GM19025 (cell line): ENCODE results near the gene STAT4.

Experiments used
- ATAC-seq: cut with Tn5 transposase; IDR thresholded peaks from one replicate; pipeline ENCODE4 v1.9.1; 2021; ENCODE audit warnings: mild to moderate bottlenecking, low read depth, moderate library complexity; ENCODE audit not compliant: unreplicated experiment

The STAT4 gene

DNA sequence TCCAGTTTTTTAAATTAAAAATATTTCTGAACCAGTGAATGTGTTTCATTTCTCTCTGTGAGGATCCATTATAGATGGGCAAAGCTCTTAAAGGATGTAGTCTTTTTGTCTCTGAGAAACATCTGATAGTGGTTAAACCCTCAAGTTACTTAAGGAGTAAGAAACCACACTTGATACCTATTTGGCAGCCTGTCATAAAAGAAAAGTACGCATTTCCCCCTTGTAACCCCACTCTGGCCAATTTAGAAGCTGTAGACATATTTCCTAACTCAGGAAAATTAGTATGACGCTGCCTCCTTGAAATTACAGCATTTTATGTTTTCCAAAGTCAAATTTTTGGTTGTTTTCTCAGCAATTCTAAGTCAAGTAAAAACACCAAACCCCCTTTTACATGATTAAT is 2.0 kb downstream of the STAT4 start:
- ATAC-seq, result no peak

DNA sequence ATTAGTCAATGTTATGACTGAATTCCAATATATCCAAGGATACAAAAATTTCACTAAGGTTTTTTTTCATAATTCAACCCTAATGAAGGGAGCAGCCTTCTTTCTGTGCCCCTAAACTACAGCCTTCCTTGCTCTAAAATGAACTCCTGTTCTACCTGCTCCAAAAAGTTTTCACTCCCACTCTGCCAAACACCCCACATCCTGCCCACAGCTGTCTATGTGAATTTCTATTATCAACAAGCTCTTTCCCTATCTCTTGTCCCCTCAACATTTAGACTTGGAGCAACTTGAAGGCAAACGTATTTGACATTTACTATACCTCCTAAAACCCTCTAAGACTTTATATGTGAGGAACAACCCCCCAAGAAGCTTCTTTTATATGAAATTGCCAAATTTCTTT is 2.5 kb downstream of the STAT4 start:
- no peak for ATAC-seq

DNA sequence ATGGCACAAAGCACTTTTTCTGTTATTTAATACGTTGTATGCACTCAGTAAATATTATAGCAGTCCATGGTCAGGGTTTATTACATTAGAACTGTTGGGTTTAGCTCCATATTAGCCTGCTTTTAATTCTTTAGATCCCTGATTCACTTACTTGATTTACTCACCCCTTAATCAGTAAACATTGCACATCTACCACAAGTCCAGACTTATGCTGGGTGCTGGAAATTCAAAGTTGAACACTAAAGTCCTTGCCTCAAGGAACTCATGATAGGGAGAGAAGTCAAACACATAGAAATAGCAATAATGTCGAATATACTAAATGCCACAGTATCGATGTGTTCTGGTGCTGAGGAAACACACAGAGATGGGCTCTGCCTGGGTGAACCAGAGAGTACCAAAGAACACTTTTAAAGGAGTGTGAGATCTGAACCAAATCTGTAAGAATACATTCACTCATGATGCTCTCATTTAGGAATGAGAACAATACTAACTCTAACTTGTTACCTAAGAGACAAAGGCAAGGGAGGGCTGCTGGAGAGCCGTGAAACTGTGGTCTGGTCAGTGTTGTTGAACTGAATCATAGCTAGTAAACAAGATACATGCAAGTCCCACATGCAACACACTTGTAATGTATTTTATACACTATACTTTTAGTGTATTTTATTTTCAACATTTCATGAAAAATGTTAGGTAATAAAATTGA is 4.9 kb downstream of the STAT4 start:
- no peak for ATAC-seq

DNA sequence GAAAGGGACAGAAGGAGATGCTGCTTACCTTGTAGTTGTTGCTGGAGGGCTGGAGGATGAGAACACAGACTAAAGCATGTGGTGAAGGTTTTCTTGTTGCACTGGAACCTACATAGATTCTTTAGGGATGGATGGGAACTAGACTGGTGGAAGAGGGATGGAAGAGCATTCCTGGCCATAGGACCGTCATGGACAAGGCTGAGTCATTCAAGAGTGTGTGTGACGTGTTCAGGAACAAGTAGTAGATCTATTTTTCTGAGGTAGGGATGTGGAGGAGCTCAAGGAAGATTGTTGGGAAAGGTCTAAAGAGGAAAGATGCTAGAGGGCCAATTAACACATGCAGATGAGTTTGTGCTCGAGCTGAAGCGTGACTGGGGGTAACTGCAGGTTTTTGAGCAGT is 6.6 kb downstream of the STAT4 start:
- no peak for ATAC-seq

DNA sequence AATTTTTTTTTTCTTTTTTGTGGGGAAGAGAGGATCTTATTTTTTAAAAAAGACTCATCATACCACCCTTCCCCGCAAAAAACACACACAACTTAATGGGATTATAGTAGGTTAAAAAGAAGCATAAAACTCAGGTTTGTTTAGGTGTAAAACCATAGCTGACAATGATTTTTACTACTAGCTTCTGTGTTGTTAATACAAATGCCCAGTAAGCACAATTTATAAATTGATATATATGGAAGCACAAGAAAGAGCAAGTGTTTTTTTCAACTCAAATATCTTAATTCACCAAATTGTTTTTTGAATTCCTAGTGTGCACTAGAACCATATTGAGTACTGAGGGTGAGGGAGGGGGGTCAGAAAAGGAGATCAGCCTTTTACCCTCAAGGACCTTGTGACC is 7.0 kb downstream of the STAT4 start:
- no peak for ATAC-seq

DNA sequence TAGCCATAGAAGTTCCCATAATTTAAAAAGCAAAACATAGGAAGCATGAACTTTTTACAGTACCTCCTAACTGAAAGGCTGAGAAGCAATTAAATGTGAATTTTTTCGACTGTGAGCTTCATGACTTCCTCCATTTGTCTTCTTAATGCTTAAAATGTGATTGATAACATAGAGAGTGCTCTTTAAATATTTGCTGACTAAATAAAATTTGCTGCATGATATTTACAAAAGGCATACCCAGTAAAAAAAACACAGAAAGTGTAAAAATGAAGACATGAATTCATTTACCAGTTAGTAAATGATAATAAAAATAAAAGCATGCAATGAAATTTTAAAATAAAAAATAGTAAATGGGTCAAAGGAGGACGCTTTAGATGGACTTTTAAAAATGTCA is 21.9 kb downstream of the STAT4 start:
- ATAC-seq, result no peak

DNA sequence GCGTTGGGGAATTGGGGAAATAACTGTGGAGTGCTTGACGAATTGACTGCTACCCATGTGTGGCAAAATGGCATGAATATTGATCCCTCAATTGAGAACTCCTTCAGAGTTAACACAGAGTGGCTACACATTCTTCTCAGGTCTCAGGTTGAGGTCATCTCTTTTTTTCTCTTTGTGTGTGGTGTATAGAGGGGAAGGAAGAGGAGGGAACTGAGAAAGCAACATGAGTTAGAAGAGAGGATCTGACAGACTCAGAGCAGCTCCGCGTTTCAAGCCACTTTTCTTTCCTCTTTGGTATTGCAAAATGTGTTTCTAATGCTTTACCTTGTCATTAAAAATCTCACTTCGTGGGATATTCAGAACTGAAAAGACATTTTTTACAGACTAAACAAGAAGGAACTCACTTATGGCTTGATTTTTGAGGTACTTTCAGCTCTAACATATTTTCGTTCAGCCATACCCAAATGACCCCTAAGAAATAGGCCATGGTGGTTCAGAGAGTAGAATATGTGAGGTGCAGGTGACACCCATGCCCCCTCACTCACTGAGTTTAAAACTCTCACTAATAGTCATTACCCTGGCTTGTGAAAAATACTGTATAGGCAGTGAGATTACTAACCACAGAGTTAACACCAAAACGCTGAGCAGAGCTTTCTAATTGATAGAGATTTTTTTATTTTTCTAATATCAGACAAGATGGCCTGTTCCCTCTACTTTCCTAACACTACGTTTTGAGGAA is 22.5 kb downstream of the STAT4 start:
- peak; percentile 57 for ATAC-seq

DNA sequence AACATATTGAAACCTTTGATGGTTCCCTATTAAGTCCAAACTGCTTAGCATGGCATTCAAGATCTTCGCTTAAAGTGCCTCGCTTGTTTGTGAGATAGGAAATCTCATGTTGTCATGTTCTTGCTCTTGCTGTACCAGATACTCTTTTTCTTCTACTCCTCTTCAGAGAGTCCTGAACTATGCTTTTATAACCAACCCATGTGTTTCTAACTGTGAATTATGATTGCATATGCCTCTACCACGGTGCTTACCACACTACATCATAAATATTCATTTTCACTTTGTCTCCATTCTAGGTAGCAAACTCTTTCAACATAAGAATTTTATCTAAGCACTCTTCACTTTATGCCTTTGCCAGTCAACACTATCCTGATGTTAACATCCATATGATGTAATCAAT is 23.6 kb downstream of the STAT4 start:
- no peak for ATAC-seq

DNA sequence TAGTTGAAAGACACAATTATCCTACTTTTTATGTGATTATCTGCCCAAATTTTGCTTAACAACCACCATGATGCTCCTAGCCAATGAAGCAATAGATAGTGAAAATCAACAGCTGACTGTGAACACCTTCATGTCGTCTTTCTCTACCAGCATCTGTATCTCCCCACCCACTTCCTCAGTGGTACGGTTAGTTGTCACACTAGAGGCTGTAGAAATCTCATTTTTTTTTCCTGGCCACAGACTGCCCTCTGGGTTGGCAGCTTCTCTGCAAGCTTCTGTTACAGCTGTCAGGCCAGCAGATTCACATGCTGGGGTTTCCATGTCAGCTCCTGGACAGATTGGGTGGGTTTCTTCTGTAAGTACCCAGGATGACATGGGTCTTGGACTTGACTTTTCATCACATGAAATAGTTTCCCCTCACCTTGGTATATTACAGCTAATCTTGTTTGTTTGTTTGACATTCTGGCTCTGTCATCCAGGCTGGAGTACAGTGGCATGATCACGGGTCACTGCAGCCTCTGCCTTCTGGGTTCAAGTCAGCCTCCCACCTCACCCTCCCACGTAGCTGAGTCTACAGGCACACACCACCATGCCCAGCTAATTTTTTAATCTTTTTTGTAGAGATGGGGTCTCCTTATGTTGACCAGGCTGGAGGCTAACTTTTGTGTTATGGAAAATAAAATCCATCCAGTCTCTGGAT is 24.3 kb downstream of the STAT4 start:
- ATAC-seq, result no peak

DNA sequence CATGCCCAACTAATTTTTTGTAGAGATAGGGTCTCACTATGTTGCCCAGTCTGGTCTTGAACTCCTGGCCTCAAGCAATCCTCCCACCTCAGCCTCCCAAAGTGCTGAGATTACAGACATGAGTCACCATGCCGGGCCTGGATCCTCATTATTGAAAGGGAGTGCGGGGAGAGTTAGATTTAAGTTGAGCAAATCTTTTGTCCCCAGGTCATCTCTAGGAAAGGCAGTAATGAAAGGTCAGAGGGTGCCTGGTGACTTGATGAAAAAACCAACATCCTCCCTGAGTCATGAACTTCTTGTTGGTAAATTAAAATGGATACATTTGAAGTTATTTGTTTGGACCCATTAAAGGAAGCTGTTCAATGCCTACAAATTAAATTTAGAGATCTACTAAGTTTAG is 25.1 kb downstream of the STAT4 start:
- no peak for ATAC-seq

DNA sequence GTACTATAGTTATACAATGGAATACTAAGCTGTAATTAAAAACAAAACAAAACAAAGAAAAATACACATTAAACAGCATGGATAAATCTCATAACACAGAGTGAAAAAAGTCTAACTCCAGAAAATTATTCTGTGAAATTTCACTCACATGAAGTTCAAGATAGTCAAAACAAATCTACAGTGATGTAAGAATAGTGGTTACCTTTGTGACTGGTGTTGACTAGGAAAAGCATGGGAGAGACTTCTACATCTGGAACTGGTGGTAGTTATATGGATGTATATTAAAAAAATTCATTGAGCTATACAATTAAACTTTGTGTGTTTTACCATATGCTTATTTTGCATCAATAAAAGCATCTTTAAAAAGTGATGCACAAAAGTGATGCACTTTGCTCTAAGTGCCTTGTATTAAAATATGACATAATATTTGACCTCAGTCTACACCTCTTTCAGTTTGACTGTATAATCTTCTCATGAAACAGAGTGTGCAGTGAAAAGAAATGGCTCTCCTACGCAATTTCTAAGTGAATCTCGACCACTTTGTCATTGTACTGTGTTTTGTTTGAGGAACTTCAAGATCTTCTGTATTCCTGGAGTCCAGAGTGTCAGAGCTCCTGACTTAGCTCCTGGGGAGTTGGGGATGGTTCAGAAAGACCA is 28.0 kb downstream of the STAT4 start:
- ATAC-seq, result no peak

DNA sequence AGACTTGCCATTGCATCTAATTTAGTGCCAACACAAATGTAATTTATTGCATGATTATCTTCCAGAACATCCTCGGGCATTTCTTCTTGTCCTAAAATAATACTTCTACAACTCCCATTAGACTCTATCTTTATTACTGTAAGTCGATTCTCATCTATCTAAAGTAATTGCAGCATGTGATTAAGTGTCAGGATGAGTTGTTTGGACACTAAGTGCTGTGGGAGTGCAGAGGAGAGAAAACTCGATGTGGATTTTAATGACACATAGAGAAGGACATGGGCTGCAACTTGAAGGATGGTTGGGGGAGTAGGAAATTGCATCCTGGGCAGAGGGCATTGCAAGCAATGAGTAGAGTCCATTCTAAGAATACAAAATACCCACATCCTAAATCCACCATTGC is 33.5 kb downstream of the STAT4 start:
- no peak for ATAC-seq

DNA sequence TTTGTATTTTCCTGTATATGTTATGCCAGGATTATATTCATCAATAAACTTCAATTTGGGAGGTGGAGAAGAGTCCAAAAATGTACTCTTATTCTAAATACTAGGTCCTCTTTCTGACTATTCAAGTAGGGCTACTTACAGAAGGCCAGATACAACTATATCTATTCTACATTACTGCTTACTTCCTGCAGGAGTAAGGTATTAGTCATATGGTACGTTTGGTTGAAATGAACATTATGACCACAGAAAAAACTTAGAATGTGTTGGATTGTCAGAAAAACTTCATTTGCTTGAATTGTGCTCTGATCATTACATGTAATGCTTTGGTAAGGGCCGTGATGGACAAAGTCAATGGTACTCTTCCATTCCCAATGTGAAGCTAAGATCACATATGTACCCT is 35.0 kb downstream of the STAT4 start:
- no peak for ATAC-seq

DNA sequence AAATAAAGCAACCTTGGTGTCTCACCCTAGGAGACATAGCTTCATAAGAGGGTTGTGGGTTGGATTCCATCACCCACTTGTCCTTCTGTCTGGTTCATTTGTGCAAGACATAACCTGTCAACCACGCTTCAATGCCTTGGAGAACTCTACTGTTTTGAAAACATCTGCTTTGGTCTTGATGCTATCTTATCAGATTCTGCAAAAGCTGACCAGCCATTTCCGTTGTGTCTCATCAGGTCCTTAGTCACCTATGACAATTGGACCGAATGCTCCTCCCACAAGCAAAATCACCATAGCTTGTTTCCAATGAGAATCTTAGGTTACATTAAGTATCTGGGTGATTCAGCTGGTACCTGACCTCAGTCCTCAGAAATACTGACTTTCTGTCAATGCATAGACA is 35.4 kb downstream of the STAT4 start:
- no peak for ATAC-seq

DNA sequence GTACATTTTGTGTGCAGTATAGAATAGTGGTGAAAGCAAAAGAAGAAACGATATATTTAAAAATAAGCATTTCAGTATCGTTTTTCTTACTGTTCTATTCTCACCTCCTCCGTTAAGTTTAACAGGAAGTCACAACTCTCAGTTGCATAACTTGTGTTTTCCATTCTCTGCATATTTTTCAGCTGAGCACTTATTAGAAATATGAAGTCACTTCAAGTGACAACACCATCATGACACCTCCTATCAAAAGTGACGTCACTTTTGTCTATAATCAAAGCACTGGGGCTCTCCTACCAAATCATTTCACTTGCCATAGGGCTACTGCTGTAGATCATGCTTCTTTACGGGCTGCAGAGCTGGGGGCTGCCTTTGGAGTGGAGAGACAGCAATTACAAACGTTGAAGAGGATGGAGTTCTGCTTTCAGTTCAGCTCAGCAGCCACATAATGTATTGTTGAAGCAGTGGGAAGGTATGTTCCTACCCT is 36.3 kb downstream of the STAT4 start:
- ATAC-seq, result peak; percentile 63

DNA sequence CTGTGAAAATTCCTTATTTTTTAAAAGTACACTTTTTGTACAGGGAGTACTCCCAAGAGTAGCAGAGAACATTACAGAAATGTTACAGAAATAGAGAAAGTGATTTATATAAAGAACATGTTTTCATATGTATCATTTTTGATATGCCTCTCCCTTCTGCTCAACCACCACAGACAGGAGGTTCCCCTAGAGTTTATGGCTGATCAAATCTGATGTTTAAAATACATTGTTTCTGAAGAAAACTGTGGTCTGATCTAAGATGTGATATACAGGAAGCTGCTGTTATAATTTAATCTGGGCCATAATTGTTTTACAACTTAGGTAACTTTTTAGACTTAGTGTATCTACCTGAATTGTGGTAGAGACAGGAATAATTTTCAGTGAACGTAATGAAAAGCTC is 37.0 kb downstream of the STAT4 start:
- ATAC-seq, result no peak

DNA sequence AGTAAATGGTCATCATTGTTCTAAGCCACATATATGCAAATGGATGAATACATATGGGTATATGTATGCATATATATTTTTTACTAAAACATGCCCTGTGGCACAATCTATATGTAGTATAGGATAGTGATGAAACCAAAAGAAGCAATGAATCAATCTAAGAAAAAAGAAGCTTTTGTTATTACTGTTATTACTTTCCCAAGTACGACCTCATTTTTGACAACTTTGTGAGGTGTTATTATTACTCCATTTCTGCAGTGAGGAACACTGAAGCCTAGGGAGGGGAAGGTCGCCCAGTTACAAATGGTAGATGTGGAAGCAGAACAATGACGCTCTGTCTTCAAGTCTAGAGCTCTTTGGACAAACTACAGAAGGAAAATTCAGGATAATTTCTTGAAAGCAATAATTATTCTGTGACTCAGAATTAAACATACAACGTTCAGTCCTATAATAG is 38.3 kb downstream of the STAT4 start:
- no peak for ATAC-seq

DNA sequence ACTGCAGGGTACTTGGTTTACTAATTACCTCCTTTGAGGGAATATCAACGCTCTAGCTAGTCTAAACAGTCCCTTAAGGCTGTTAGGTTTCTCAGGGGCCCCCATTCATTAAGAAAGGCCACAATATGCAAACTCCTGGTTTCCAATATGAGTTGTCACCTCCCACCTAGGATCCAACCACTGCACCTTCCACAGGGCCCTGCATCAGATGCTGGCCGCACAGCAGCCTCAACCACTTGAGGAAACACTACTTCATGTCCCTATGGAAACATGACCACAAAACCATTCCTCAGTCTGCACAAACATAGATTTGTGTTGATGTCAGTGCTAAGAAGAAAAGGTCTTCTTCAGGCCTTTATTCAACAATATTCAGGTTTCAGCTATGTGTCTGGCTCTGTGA is 40.9 kb downstream of the STAT4 start:
- peak; percentile 35 for ATAC-seq

DNA sequence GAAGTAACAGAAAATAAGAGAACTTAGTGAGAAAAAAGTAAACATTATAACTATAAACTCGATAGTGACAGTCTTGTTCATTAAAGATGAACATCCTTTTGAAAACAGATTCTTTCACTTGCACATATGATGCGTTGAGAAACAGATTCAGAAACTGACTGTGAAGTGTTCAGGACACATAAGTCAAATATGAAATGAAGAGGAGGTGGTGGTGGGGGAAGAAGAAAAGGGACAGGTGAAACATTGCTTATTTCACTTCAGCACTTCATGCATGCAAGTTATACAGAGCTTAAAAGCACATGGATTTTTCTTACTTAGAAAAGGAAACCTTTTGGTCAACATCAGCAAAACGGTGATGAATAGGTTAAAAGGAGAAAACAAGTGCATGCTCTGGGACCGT is 42.5 kb downstream of the STAT4 start:
- ATAC-seq, result no peak

DNA sequence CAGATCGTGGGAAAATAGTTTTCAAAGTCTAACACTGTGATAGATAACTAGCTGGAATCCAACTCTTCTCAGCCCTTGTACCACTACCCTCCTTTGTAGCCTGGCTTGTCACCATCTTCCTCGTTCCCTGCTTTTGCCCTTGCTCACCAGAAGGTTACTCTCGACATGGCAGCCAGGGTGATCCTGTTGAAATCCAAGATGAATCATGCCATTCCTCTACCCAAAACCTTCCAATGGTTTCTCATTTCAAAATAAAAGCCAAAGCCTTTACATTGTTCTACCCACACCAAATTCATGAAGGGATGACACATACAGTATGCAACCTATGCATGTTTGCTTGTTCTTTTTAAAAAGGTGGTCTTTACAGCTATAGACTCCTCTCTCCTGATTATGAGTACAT is 45.7 kb downstream of the STAT4 start:
- ATAC-seq, result no peak

DNA sequence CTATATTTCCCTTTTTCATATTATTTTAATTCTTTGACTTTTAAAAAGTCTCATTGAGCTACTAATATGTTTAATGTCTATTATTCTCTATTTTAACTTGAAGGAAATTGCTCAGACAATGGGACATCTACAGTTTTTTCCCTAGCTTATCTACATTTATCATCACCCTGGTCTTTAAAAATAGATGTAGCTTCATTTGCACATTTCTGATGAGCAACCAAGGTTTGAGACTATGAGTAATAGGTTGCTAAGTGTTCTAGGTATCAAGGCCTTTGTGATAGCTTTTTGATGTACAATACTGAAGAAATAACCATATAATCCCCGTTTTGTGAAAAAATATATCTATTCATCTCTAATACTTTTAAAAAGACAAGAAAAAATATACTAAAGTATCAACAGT is 47.0 kb downstream of the STAT4 start:
- no peak for ATAC-seq
